Suprapubic skin (tissue), 4 donors: Measurements from ENCODE around the gene NAALADL2. TPM values are rescaled to one million over a fixed set of nuclear protein-coding genes. Genes with fewer than 3 reads are reported as not detected.

Experiments
- DNase-seq, 2 donors: peaks; one replicate each; pipeline ENCODE4 v3.0.0-alpha.2; 2019; ENCODE audit warnings: low spot score in 2 of 2
- H3K27ac ChIP-seq: fragments of 200-600 bp; sonication (generic); one replicate; pipeline ENCODE4 v1.5.1; 2019
- H3K27me3 ChIP-seq: fragments of 200-600 bp; sonication (generic); one replicate; pipeline ENCODE4 v1.5.1; 2019
- H3K36me3 ChIP-seq: fragments of 200-600 bp; sonication (generic); one replicate; pipeline ENCODE4 v1.5.1; 2019
- H3K4me1 ChIP-seq: fragments of 200-600 bp; sonication (generic); one replicate; pipeline ENCODE4 v1.5.1; 2019
- H3K4me3 ChIP-seq: fragments of 200-600 bp; sonication (generic); one replicate; pipeline ENCODE4 v1.5.1; 2019; ENCODE audit warnings: mild to moderate bottlenecking
- H3K9me3 ChIP-seq: fragments of 200-600 bp; sonication (generic); one replicate; pipeline ENCODE4 v1.5.1; 2019
- EP300 ChIP-seq: sonication (generic); formaldehyde crosslinking; IDR thresholded peaks from one replicate; pipeline ENCODE4 v1.6.1; 2017; ENCODE audit warnings: antibody characterized with exemption
- POLR2A ChIP-seq, 2 donors: fragments of 450-650 bp; IDR thresholded peaks; one replicate each; pipeline ENCODE4 v1.6.1; 2017; ENCODE audit warnings: antibody characterized with exemption in 2 of 2, mild to moderate bottlenecking in 2 of 2, moderate library complexity in 2 of 2
- POLR2AphosphoS5 ChIP-seq, 3 donors: sonication (generic); formaldehyde crosslinking; IDR thresholded peaks; one replicate each; pipeline ENCODE4 v1.6.1; 2017; ENCODE audit warnings: antibody characterized with exemption in 3 of 3
- WGBS: methylation state at CpG from one replicate; pipeline ENCODE4 v1.1.5; 2018; 5-methylcytosine and 5-hydroxymethylcytosine counted together
- total RNA-seq, 4 donors: library from RNA; depleted of rRNA; stranded (reverse); fragments of >200 nt; gene quantifications; one replicate each; pipeline ENCODE4 v1.1.0, GENCODE V29; 2016
- TF ChIP-seq, protein P1 (sequence below), 2 donors: fragments of 200-600 bp in 1 of 2; fragments of 450-650 bp in 1 of 2; sonication (generic) in 1 of 2; IDR thresholded peaks; one replicate each; pipeline ENCODE4 v1.5.1; 2016 to 2019; ENCODE audit warnings: antibody characterized with exemption in 2 of 2, mild to moderate bottlenecking in 1 of 2, moderate library complexity in 1 of 2

The NAALADL2 gene
- total RNA-seq, 4 donors from 2014 or later: 4.0 to 10.5 (median 8.5) TPM

GRCh38 chr3:175741951-175742350, 882.8 kb downstream of the NAALADL2 start:
- Histone ChIP-seq H3K9me3 (no peaks in the 10 kb centered on the region), H3K27me3 (no peaks in the 10 kb centered on the region), H3K4me3 (no peak overlapping the region), H3K27ac (no peak overlapping the region), H3K4me1 (no peaks in the 10 kb centered on the region), H3K36me3 (no peaks in the 10 kb centered on the region)
- WGBS: 89% methylated on average over 4 of the region's 4 CpGs
- TF ChIP-seq POLR2A (IDR thresholded peaks at IDR 0.05): no peak
- TF ChIP-seq POLR2AphosphoS5 (IDR thresholded peaks at IDR 0.05): no peak
- no peak for TF ChIP-seq EP300
- TF ChIP-seq, protein P1, sequence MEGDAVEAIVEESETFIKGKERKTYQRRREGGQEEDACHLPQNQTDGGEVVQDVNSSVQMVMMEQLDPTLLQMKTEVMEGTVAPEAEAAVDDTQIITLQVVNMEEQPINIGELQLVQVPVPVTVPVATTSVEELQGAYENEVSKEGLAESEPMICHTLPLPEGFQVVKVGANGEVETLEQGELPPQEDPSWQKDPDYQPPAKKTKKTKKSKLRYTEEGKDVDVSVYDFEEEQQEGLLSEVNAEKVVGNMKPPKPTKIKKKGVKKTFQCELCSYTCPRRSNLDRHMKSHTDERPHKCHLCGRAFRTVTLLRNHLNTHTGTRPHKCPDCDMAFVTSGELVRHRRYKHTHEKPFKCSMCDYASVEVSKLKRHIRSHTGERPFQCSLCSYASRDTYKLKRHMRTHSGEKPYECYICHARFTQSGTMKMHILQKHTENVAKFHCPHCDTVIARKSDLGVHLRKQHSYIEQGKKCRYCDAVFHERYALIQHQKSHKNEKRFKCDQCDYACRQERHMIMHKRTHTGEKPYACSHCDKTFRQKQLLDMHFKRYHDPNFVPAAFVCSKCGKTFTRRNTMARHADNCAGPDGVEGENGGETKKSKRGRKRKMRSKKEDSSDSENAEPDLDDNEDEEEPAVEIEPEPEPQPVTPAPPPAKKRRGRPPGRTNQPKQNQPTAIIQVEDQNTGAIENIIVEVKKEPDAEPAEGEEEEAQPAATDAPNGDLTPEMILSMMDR (IDR thresholded peaks at IDR 0.05): no peak
- no peak for DNase-seq

- no peak for TF ChIP-seq POLR2AphosphoS5 (IDR thresholded peaks at IDR 0.05)
- TF ChIP-seq EP300: no peak
- TF ChIP-seq, protein P1 (IDR thresholded peaks at IDR 0.05): no peak
- TF ChIP-seq POLR2A (IDR thresholded peaks at IDR 0.05): no peak
- H3K4me1 ChIP-seq: no peaks in the 10 kb centered on the region
- no peak for DNase-seq
- H3K27ac ChIP-seq: no peak overlapping the region
- 91% methylated on average over 5 of the region's 5 CpGs for WGBS
- H3K27me3 ChIP-seq: no peaks in the 10 kb centered on the region
- H3K4me3 ChIP-seq: no peak overlapping the region
- no peaks in the 10 kb centered on the region for H3K9me3 ChIP-seq
- no peaks in the 10 kb centered on the region for H3K36me3 ChIP-seq
Observed at GRCh38 chr3:175743733-175744400, 884.7 kb downstream of the NAALADL2 start.

- 77% methylated on average over 2 of the region's 2 CpGs for WGBS
- Histone ChIP-seq H3K4me3 (no peak overlapping the region), H3K27me3 (no peaks in the 10 kb centered on the region), H3K27ac (no peak overlapping the region), H3K4me1 (no peaks in the 10 kb centered on the region), H3K36me3 (no peaks in the 10 kb centered on the region), H3K9me3 (no peaks in the 10 kb centered on the region)
- TF ChIP-seq POLR2A (IDR thresholded peaks at IDR 0.05) (no peak), EP300 (no peak), POLR2AphosphoS5 (IDR thresholded peaks at IDR 0.05) (no peak)
- TF ChIP-seq, protein P1 (IDR thresholded peaks at IDR 0.05): no peak
- DNase-seq: no peak
Observed at GRCh38 chr3:175746308-175746707, 887.2 kb downstream of the NAALADL2 start.

- Histone ChIP-seq H3K27ac (no peak overlapping the region), H3K4me3 (no peak overlapping the region), H3K36me3 (no peaks in the 10 kb centered on the region), H3K9me3 (no peaks in the 10 kb centered on the region), H3K4me1 (no peaks in the 10 kb centered on the region), H3K27me3 (no peaks in the 10 kb centered on the region)
- DNase-seq: no peak
- 71% methylated on average over 3 of the region's 3 CpGs for WGBS
- TF ChIP-seq EP300 (no peak), POLR2A (IDR thresholded peaks at IDR 0.05) (no peak), POLR2AphosphoS5 (IDR thresholded peaks at IDR 0.05) (no peak)
- TF ChIP-seq, protein P1 (IDR thresholded peaks at IDR 0.05): no peak
Observed at GRCh38 chr3:175748087-175748730, 889.1 kb downstream of the NAALADL2 start.

GRCh38 chr3:175749981-175750380, 890.8 kb downstream of the NAALADL2 start:
- Histone ChIP-seq H3K36me3 (no peaks in the 10 kb centered on the region), H3K27ac (no peak overlapping the region), H3K4me3 (no peak overlapping the region), H3K4me1 (no peaks in the 10 kb centered on the region), H3K9me3 (no peaks in the 10 kb centered on the region), H3K27me3 (no peaks in the 10 kb centered on the region)
- 72% methylated on average over 2 of the region's 2 CpGs for whole genome bisulfite sequencing
- no peak for TF ChIP-seq POLR2A (IDR thresholded peaks at IDR 0.05)
- no peak for TF ChIP-seq POLR2AphosphoS5 (IDR thresholded peaks at IDR 0.05)
- TF ChIP-seq, protein P1 (IDR thresholded peaks at IDR 0.05): no peak
- TF ChIP-seq EP300: no peak
- DNase-seq: no peak
